ENCODE results near the gene CTNND2. TPM values are rescaled to one million over a fixed set of nuclear protein-coding genes. Genes with fewer than 3 reads are reported as not detected.
"Not testable (repeated sequence)": the region's sequence is repeated elsewhere in the genome, so short reads cannot be mapped to it uniquely, and the experiment has no call there.

The CTNND2 gene
- total RNA-seq, 1 donor = not detected

DNA sequence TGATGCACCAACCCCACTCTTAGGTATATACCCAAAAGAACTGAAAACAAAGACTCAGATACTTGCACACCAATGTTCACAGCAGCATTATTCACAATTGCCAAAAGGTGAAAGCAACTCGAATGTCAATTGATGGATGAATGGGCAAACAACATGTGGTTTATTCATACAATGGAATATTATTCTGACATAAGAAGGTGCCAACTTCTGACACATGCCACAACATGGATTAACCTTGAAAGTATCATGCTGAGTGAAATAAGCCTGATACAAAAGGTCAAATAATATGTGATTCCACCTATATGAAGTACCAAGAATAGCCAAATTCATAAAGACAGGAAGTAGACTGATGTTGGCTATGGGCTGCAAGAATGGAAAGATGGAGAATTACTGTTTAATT lies 35.0 kb downstream of the CTNND2 start:
- no peak for DNase-seq (ENCODE audit: low read depth in 2 of 3, low spot score in 2 of 3)

DNA sequence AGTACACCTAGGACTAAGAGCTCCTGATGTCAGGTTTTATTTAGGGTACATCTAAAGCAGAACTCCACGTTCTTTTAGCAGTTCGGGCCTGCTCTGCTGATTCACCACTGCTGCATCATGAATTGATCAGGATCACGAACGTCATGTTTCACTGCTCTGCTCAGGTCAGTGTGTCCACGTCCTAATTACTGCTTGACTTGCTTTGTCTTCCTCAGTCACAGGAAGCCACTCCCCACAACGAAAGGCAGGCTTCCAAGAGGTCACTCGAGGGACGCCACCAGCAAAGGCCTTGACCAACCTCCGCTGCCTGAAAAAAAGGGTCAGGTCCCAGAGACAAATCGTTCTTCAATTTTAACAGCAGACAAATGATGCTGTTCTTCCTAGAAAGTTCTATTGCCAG lies 40.3 kb downstream of the CTNND2 start:
- no peak for DNase-seq (ENCODE audit: low read depth in 2 of 3, low spot score in 2 of 3)

- no peak for DNase-seq (ENCODE audit: low read depth in 2 of 3, low spot score in 2 of 3)
These were observed 46.9 kb downstream of the CTNND2 start for GRCh38 chr5:11857391-11857790.

DNA sequence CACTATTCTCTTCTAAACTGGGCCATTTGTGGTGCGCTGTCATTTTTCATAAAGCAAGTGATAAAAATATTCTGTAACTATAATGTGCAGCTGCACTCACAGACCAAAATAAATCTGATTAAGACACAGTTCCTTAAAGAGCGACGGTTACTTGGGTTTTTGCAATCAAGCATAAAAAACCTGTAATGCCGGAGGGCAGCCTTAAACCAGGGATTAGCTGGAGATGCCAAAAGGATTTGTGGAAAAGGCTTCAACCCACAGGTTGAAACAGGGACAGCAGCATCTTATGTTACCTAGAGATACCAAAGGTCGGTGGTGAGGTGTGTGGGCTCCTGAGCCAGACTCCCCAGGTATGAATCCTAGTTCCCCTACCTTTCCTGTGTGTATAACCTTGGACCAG lies 49.3 kb downstream of the CTNND2 start:
- no peak for DNase-seq (ENCODE audit: low read depth in 2 of 3, low spot score in 2 of 3)

- no peak for DNase-seq (ENCODE audit: low read depth in 2 of 3, low spot score in 2 of 3)
These were observed 50.5 kb downstream of the CTNND2 start for GRCh38 chr5:11853796-11854195.

- no peak for DNase-seq (ENCODE audit: low read depth in 2 of 3, low spot score in 2 of 3)
These were observed 51.1 kb downstream of the CTNND2 start for GRCh38 chr5:11853140-11853539.

DNA sequence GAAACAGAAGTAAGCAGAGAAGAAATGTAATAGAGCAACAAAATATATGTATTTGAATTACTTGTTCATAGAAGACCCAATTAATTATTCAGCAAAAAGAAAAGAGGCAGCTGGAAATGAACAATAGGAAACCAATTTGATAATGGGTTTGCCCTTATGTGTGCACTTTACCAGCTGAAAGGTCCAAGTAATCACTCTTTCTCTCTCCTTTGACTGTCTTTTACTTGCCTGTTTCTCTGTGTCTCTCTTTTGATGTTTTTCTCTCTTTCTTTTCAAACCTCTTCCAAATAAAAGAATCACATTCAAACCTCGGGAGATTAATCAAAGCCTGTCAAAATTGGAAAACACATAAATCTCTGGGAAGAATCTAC lies 51.5 kb downstream of the CTNND2 start:
- DNase-seq (ENCODE audit: low read depth in 2 of 3, low spot score in 2 of 3) = no peak

GRCh38 chr5:11851965-11852716 lies 52.1 kb downstream of the CTNND2 start:
- no peak for DNase-seq (ENCODE audit: low read depth in 2 of 3, low spot score in 2 of 3)

DNA sequence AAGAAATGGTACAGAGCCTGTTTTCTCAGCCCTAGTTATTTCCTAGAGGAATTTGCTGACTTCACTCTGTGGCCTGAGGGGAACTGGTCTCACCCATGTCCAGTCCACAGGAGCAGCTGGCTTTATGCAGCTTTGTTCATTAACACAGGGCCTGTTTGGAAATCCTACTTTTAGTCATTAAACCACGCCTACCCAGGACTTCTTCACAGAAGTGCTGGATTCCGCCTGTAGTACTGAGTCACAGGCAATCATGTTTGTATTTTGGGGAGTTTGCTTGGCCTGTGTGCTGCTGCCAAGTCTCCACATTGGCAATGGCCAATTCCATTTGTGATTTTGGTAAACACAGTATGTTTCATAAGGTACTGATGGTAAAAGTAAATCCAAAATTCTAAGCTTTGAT lies 52.8 kb downstream of the CTNND2 start:
- DNase-seq (ENCODE audit: low read depth in 2 of 3, low spot score in 2 of 3) = no peak

DNA sequence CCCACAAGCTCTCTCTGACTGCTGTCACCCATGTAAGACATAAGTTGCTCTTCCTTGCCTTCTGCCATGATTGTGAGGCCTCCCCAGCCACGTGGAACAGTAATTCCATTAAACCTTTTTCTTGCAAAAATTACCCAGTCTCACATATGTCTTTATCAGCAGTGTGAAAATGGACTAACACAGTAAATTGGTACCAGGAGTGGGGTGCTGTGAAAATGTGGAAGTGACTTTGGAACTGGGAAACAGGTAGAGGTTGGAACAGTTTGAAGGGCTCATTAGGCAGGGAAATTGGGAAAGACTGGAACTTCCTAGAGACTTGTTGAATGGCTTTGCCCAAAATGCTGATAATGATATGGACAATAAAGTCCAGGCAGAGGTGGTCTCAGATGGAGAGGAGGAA lies 75.7 kb downstream of the CTNND2 start:
- not testable (repeated sequence) for DNase-seq (ENCODE audit: low read depth in 2 of 3, low spot score in 2 of 3)

- no peak for DNase-seq (ENCODE audit: low read depth in 2 of 3, low spot score in 2 of 3)
These were observed 81.6 kb downstream of the CTNND2 start for GRCh38 chr5:11822598-11822997.

- DNase-seq (ENCODE audit: low read depth in 2 of 3, low spot score in 2 of 3) = no peak
These were observed 88.3 kb downstream of the CTNND2 start for GRCh38 chr5:11815916-11816315.

DNA sequence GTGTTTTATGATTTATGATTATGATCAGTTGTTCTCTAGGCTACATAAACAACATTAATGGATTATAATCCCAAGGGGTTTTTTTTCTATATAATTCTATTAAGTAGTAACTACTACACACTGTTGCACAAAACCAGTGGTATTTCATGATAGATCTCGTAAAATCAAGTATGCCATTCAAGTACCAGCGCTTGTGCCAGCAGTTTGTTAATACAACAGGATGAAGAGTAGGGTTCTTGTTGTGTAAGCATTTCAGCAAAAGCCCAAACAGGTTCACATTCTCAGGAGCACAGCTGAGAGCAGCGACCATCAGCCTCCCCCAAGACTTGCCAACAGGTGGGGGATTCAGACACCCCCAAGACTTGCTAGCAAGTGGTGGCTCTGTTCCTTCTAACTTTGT lies 88.8 kb downstream of the CTNND2 start:
- no peak for DNase-seq (ENCODE audit: low read depth in 2 of 3, low spot score in 2 of 3)

GRCh38 chr5:11814373-11814772 lies 89.9 kb downstream of the CTNND2 start:
- DNase-seq (ENCODE audit: low read depth in 2 of 3, low spot score in 2 of 3) = no peak

DNA sequence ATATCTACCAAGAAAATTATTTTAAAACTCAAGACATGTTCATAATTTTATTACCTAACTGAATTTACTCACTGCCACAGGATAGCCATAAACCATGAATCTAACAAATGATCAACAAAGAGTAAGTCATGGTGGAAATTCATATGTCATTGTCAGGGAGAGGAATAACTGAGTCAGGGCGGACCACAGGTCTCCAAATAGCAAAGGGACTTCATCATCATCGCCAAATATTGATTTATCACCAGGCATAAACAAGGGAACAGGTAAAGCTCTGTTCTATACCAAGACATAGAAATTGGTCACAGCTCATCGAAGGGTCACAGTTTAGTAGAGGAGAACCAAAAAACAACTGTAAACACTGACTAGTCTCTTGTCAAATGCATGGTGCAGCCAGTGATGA lies 94.8 kb downstream of the CTNND2 start:
- no peak for DNase-seq (ENCODE audit: low read depth in 2 of 3, low spot score in 2 of 3)

DNA sequence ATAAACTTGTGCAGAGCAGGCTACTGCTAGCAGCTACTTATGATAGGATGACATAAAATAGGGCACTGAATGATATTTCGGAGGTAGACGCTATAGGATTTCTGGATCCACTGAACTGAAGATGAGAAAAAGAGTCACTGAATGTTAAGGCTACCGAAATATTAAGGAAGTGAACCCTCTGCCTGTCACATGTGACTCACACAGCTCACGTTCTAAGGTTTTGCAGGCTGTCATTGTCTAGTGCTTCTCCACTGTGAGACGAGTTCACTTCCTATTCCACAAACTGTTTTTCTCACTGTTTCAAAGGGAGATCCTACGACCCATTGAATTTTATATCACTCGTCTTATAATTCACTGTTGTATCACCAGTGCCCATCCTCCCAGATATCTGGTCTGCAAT lies 100.8 kb downstream of the CTNND2 start:
- no peak for DNase-seq (ENCODE audit: low read depth in 2 of 3, low spot score in 2 of 3)

DNA sequence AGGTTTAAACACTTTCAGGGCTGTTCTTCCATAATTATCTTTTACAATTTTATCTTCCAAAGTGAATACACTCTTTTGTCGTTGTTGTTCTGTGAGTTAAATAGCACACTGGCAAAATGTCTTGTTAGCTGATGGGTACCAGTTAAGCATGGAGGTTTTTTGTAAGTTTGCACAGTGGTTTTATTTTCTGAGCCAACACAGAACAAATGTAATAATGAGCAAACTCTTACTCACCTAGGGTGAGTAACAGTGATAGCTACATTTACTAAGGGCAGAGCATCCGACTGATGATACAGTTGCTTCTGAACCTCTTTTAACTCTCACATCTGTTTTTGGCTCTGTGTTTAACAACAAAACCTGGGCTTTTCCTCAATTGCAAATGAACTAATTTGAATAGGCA lies 103.2 kb downstream of the CTNND2 start:
- DNase-seq (ENCODE audit: low read depth in 2 of 3, low spot score in 2 of 3) = no peak

GRCh38 chr5:11797132-11797531 lies 107.1 kb downstream of the CTNND2 start:
- DNase-seq (ENCODE audit: low read depth in 2 of 3, low spot score in 2 of 3) = no peak

GRCh38 chr5:11793396-11793795 lies 110.8 kb downstream of the CTNND2 start:
- no peak for DNase-seq (ENCODE audit: low read depth in 2 of 3, low spot score in 2 of 3)

GRCh38 chr5:11792621-11793020 lies 111.6 kb downstream of the CTNND2 start:
- no peak for DNase-seq (ENCODE audit: low read depth in 2 of 3, low spot score in 2 of 3)

DNA sequence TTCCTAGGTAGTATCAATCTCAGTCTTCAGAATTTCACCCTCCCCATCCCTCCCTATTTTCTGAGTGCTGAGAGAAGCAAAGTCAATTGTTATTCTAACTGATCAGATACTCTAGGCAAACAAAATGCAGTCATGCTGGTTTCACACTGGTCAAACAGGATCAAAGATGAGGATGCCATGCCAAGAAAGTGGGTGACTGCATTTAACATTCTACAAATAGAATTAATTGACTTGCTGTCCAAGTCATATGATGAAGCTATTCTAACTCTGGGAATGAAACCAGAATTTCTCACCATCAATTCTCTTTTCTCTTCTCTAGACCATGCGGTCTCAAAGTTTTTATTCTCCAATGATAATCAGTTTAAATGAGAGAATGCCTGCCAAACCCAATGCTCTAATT lies 112.5 kb downstream of the CTNND2 start:
- no peak for DNase-seq (ENCODE audit: low read depth in 2 of 3, low spot score in 2 of 3)

DNA sequence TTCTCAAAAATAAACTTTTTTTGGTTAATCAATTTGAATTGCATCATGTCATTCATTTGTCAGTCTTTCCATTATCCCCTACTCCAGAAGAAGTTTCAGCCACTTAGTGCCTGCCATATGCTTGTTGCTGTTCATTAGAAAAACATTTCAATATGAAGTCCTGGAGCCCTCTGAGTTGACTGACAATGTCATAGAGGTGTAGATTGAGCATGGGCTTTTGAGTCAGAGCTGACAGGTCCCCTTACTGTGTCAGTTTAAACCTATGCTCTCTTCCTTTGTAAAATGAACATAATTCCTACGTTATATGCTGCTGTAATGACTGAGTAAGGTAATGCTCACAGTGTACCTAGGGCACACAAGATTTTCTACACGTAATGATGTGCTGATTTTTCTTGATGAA lies 114.0 kb downstream of the CTNND2 start:
- DNase-seq (ENCODE audit: low read depth in 2 of 3, low spot score in 2 of 3) = no peak

GRCh38 chr5:11785771-11786352 lies 118.4 kb downstream of the CTNND2 start:
- DNase-seq (ENCODE audit: low read depth in 2 of 3, low spot score in 2 of 3) = no peak

All from hematopoietic multipotent progenitor cell (in vitro differentiated cells).